Sciatic nerve (tissue), 2 donors: ENCODE data around the gene GALNT17. TPM values are rescaled to one million over a fixed set of nuclear protein-coding genes. Genes with fewer than 3 reads are reported as not detected.
A peak's percentile ranks its signal among the peaks of the same experiment; 100 is the strongest.

ENCODE experiments used
- ATAC-seq: fragments of 200-7000 bp; cut with Tn5 transposase; one replicate; pipeline ENCODE4 v1.9.1; 2020; ENCODE audit warnings: mild to moderate bottlenecking, moderate library complexity
- DNase-seq: peaks from one replicate; pipeline ENCODE4 v3.0.0-alpha.2; 2020; ENCODE audit warnings: low spot score
- intact Hi-C: fragments of 100-400 bp; cut with DNase I; formaldehyde crosslinking; loops from one replicate; pipeline ENCODE4 v1.14.2; 2022
- total RNA-seq: library from RNA; stranded (reverse); fragmentation: NEBNext Ultra II Directional; extraction: Animal tissue kit (Norgen Biotek cat#: 25700); gene quantifications from one replicate; pipeline ENCODE4 v1.2.1, GENCODE V29; 2021
- donor health status: DM: no; HTN: no; CAD: no.
- donor health status: DM: no; HTN: no; CAD: no.

The GALNT17 gene
- total RNA-seq, 1 donor from 2014 or later, result 65.4 TPM

DNA sequence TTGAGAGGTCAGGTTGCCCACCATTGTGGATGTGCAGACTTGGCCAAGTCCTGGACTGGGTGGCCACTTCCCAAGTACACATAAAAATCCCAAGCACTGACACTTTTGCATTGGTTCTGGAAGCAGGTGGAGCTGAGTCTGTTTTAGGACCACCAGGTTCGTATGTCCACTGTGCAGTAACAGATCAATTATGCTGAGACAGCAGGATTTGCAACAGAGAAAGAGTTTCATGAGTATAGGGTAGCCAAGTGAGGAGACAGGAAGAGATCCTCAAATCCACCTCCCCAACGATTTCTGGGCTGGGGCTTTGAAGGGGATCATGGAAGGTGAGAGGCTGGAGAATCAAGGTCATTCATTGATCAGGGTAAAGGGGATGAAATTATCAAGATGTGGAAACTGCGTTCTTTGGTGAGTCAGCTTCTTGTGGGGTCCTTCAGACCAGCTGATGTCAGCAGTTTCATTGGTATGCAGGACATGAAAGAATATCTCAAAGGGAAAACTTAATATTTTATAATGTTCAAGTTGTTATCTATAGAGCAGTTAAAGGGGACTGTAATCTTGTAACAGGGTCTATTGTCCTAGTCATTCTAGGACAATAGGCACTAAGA lies 277.7 kb downstream of the GALNT17 start:
- DNase-seq (no peak), ATAC-seq (no peak)
- intact Hi-C loops, result no loop called here

DNA sequence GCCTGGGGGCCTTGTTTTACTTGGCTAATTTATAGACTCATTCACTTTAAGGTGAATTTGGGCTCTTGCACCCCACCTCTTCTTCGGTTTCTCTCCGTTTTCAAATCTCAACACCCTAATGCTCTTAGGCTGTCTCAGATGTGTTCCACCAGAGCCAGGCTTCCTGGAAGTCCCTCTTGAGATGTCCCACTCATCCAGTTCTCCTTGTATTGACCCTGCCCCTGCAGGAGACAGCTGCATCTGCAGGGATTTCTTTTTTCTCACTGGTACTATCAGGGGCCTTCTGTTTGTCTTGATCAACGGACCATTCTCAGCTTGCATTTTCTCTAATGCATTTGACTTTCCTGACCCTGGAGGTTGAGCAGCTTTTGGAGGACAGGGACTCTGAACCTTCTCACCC lies 279.5 kb downstream of the GALNT17 start:
- ATAC-seq (no peak), DNase-seq (no peak)
- intact Hi-C loops, result no loop called here

DNA sequence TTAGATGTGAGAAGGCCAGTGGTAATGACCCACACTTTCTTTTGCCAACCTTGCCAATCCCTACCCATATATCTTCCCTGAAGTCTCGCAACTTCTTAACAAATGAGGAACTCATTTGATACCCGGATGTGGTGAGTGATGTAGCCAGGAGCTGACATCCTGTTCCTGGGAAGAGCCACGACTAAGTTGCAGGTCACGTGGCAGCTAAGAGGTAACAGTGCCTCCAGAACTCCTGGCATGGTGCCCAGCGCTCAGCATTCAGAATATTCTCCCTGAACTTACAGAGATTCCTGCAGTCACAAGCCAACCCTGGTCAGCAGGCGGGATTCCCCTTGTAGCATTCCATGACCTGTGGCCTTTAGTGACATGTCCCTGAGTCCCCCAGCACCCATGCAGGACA lies 282.5 kb downstream of the GALNT17 start:
- DNase-seq, result no peak

DNA sequence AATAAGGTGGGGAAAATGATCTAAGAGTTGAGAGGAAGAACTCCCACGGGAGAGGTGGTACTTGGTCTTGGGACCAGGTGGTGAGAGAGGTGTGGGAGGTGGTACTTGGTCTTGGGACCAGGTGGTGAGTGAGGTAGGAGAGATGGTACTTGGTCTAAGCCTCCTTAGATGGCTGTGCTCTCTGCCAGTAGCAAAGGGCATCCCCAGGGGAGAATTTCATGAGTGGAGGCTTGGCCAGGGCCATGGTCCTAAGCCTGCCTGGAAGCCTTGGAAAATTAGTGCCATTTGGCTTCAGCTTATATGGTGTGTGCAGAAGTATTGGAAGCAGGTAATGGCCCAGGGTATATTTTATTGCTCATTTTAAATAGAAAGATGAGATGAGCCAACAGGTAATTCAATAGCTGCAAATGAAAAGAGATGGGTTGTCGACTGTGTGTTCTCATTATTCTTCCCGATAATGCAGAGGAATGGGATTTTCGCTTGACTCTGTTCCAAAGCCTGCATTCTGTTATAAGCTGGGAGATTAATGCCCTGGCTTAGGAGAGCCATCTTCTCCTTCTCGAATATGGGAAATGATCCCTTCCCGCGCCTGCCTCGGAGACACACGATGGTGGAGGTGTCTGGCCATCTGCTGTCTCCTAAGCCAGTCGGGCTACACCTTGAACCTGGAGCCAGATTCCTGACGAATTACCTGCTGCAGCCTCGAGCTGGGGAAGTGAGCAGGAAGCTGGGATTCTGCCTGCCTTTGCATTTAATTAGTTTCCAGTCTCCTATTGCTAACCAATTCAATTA lies 287.8 kb downstream of the GALNT17 start:
- intact Hi-C loops, result no loop called here
- no peak for ATAC-seq
- DNase-seq, result no peak

More for the DNA sequence above, 282.5 kb downstream of the GALNT17 start:
- no peak for ATAC-seq
- intact Hi-C loops, result no loop called here

DNA sequence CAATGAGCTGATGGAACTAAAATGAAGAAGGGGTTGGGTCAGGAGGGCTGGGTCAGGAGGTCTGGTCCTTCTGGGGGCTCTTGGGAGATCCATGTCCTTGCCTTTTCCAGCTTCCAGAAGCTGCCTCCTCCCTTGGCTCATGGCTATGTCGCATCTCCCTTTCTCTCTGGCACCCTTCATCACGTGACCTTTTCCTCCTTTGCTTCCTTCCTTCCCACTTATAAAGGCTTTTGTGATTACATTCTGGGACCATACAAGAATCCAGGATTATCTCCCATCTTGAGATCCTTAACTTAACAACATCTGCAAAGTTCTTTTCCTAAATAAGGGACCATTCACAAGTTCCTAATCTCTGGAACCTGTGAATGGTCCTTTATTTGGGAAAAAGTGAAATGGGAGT lies 290.2 kb downstream of the GALNT17 start:
- ATAC-seq, result no peak
- no peak for DNase-seq
- intact Hi-C loops, result no loop called here

DNA sequence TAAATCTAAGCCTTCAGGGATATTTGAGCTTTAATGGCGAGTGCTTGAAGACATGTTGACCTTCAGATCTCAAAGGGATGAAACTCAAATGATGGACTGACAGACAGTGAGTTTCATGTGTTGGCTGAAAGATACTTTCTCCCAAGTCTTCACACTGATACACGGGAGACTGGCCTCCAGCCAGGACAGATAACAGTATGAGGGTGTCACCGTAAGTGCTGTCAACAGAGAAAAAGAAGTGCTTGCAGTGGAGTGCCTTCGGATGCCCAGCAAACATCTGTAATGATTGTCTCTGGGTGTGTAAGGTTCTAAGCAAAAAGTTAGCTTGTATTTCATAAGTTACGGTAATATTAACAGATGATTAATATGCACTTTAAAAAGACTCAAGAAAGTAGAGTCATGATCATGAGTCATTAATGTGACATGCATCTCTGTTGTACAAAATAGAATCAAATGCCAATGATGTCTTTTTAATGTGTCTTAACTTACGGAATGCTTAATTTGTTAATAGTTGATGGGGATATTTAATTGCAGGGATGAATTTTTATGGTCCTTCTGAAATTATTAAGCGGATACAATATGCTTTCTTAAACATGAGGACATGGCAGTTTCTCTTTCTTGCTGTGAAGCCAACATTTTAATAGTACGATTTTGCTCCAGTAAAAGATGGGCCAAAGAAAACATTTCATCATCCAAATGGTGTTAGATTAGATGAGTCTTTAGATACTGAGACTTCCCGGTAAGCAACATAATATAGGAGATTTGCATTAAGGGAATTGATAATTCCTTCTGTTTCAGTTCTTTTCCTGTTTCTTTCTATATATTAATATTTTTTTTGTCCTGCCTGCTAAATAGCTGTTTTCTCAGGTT lies 292.5 kb downstream of the GALNT17 start:
- no peak for ATAC-seq
- intact Hi-C loops, result no loop called here
- DNase-seq, result no peak

DNA sequence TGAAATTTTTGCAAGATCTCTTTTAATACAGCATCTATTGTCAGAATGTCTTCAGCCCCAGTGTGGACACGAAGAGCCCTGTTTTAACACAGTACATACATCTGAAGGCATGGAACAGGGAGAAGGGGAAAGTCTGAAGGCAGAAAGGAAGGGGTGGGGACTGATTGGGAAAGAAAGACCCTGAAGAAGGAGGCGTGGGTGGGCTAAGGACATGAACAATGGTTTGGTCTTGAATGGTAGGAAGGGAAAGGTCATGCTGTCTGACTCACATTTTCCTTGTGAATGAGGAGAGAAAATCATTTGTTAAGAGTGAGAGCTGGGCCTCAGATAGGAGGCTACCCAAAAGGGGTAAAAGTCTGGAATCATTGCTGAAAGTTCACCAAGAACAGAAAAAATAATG lies 297.1 kb downstream of the GALNT17 start:
- ATAC-seq, result peak; percentile 38
- no peak for DNase-seq
- intact Hi-C loops, result no loop called here

DNA sequence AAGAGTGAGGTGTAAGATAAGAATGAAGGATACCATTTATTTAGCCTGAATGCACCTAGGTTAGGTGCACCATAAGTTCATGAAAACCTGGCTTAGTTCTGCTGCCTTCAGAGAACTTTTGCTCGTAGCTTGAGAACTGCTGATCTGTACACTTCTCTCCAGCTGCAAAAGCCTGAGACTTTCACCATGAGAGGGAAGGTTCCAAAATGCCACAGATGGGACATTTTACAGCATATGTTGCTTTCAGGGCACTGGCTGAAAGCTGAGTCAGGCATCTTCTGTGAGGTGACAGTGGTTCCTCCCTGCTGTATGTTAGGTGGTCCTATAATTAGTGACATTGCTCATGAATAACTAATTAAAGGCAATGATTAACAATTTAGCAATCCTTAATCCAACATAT lies 298.3 kb downstream of the GALNT17 start:
- no peak for DNase-seq
- no peak for ATAC-seq
- intact Hi-C loops, result no loop called here

DNA sequence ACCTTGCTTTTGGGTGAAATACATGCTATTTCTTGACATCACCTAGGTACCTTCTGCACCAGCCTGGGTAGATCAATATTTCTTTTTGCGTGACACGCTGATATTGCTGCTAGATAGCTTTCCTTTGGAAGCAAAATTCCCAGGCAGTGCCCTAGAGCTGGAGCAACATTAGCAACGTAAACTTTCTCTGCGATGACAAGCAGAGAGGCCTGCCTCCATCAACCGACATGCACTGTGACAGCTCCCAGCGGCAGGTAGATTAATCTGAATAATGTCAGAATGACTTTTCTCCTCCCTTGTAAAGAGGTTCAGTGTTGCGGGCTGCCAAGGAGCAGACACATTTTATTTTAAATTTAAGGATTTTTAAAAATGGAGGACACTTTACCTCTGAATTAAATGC lies 307.4 kb downstream of the GALNT17 start:
- no peak for DNase-seq
- ATAC-seq, result no peak
- intact Hi-C loops, result no loop called here

DNA sequence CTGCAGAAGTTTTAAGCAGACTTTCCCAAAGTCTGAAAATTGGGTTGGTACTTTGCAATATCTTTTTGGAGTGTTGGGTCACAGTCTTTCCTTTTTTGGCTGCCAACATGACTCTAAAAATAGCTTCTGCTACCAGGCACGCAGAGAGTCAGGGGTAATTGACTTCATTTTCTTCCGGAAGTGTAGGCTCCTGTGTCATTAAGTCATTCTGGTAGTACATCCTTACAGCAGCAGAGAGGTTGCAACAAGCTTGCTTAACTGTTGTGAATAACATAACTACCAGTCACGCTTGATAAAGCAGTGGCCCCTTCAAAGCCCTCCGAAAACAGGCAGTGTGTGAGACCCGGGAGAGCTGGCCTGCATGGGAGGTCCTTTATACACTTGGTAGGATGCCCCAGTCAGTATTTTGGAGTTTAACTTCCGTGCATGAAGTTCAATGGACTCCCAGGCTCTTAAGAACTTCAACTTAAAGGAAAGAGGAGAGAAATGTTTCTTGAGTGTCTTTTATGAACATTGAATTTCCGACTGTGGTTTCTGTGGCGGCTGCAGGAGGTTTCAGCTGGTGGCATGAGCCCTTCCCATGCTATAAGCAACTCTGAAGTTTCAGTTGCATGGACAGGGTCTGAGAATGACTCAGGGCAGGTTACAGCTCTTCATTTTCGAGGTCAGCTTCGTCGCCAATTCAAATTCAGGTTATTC lies 310.7 kb downstream of the GALNT17 start:
- no peak for ATAC-seq
- DNase-seq, result no peak
- intact Hi-C loops, result no loop called here

DNA sequence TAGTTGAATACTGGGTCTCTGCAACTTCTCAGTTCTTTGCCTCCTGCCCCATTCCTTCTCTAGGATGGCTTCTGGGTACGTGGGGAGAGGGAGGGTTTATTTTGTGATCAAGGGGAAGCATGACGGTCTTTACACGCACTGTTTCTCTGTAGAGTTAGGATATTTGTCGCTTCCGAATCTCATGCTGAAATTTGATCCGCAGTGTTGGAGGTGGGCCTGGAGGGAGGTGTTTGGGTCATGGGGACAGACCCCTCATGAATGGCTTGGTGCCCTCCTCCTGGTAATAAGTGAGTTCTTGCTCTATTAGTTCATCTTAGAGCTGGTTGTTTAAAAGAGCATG lies 311.2 kb downstream of the GALNT17 start:
- no peak for ATAC-seq
- intact Hi-C loops, result no loop called here
- no peak for DNase-seq

DNA sequence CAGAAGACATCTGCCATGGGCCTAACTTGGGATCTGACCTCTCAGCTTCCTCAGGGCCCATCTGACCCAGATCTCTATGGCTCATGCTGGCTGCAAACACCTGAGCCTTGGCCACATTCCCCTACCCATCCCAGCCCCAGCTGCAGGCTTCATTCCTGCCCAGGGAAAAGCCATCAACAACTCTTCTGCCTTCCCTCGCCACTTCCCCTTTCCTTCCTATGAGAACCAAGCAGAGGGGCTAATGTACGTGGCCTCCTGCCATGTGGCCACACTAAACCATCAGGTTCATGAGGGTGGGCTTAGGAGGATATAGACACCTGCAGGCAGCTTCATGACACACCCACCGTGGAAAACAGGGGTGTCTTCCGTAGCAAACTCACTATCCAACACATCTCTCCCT lies 312.2 kb downstream of the GALNT17 start:
- ATAC-seq, result no peak
- no peak for DNase-seq
- intact Hi-C loops, result no loop called here

DNA sequence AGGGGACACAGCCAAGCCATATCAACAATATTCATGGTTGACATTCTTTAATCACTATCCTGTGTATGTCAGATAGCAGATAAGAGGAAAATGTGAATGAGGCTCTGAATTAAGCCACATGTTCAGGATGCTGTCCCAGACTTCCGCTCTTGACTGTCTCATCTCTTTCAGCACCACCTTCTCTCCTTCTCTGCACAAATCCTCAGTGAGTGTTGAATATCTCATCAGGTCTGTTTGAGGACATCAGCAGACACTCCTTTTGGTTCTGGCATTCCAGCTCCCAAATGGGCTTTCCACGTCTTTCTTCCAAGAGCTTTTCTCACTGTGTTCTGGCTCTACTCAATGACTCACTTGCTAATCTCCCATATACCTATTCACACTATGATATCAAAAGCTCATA lies 321.7 kb downstream of the GALNT17 start:
- intact Hi-C loops, result no loop called here
- ATAC-seq, result no peak

DNA sequence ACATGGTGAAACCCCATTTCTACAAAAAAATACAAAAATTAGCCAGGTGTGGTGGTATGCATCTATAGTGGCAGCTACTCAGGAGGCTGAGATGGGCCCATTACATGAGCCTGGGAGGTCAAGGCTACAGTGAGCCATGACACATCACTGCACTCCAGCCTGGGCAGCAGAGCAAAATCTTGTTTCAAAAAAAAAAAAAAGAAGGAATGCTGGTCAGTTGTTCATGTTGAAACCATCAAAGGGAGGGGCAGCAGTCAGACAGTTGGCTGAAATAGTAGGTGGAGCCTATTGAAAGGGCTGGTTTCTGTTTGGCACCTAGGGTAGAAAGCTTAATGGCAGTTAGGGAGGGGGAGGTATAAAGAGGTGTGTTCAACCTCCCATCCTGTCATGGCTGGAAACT lies 323.0 kb downstream of the GALNT17 start:
- no peak for DNase-seq
- intact Hi-C loops, result no loop called here
- no peak for ATAC-seq

More for the DNA sequence above, 321.7 kb downstream of the GALNT17 start:
- DNase-seq, result no peak

DNA sequence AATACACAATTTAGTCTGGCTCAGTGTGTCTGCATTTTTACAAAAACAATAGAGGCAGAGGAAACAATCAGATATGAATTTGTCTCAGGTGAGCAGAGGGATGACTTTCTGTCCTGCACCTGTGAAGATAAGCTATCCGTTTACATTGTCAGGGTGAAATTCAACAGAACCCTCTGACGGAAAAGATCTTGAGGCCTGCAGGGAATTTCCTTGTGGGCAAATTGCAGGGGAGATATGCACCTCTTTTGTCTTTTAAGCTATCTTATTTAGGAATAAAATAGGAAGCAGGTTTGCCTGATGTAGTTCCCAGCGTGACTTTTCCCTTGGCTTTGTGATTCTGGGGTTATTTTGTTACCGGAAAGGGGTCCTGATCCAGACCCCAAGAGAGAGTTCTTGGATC lies 325.1 kb downstream of the GALNT17 start:
- intact Hi-C loops, result no loop called here
- ATAC-seq, result no peak
- no peak for DNase-seq

DNA sequence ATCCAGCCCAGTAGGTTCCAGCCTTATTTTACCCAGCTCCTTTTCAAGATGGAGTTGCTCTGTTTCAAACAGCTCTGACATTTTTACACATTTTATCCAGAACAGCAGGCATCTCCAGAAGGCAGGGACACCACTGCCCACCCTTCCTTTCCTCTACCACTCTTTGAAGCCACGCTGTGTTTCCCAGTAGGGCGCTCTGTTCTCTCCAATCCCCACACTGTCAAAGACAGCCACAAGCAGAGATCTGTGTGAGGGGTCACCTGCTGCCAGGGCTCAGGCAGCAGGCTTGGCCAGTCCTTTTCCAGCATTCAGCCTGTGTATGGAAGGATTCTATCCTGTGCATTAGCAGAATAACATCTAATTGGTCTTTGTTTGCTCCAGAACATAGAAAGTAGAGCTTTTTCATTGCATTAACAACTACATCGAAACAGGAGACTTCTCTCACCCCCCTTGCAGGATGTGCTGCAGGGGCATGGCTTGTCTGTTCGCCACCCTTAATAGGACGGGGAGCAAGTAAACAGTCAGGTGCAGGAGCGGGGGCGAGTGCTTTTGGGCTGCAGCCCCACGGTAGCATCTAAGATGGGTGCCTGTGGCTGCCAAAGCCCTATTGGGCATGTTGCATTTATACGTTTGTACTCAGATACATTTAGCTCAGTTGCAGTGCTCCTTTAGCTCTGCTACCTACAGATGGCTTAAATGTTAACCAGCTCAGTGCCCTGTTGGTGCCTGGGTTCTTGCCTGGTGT lies 326.1 kb downstream of the GALNT17 start:
- intact Hi-C loops, result no loop called here
- ATAC-seq (peak; percentile 42), DNase-seq (no peak)

DNA sequence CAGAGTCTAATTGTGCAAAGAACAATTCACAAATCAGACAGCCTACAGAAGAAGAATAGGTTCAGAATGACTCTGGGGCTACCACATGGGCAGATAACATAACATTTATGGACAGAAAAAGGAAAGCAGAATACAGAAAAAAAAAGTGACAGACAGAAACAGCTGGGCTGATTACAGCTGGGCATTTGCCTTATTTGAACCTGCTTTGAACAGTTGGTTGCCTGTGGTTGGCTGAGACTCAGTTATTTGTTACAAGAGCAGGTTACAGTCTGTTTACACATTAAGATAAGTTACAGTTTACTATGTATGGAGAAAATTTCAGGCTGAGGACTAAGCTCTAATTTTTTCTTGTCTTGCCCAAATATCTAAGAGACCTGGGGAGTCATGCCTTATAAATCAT lies 327.2 kb downstream of the GALNT17 start:
- ATAC-seq (no peak), DNase-seq (no peak)
- intact Hi-C loops, result no loop called here

DNA sequence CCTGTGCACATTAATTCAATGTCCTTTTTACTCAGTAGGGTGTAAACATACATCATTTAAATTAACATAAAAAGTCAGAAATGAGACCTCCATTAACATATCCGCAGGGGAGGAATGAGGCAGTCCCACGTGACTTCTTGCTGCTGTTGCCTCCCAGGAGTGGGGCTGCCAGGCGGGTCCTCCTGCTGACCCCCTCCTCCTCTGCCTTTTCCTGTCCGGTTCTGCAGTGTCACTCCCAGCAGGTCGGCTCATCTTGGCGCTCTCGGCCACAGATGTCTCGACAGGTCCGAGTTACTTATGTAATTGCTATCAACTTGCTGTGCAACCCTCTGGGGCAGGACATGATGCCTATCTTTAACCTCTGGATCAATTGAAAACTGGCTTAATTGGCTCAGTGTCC lies 329.6 kb downstream of the GALNT17 start:
- intact Hi-C loops, result no loop called here
- ATAC-seq (no peak), DNase-seq (no peak)

DNA sequence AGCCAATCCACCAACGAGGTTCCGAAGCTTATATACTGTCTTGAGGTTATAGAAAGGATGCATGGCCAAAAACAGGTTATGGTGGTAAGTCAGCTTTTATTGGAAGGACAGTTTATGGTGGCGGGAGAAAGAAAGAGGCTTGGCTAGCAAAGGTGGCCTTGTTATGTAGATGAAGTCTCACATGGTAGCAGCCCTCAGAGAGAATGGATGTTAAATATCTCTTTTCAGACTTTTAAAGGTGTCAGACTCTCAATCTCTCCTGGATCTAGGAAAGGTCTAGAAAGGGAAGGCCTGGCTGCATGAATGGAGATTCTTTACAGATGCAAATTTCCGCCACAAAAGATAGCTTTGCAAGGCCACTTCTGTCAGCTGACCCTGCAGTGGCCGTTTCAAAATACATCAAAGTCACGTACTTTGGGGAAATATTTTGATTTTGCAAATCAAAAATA lies 333.8 kb downstream of the GALNT17 start:
- ATAC-seq, result no peak
- no peak for DNase-seq
- intact Hi-C loops, result no loop called here
